IMR-90 (cell line): ENCODE measurements around the gene CNTN4. TPM values are rescaled to one million over a fixed set of nuclear protein-coding genes. Genes with fewer than 3 reads are reported as not detected.

Experiments used
- ATAC-seq: fragments of 200-7000 bp; cut with Tn5 transposase; 2 replicates; pipeline ENCODE4 v1.9.1; 2020; ENCODE audit warnings: low read depth, mild to moderate bottlenecking, moderate library complexity
- BruUV-seq: library from RNA; stranded (reverse); fragments of 400-500 nt; replicated peaks from 2 replicates; lab custom pipeline; 2021; lab: Mats Ljungman, UMichigan
- CTCF ChIA-PET: fragments of 300-600 bp; formaldehyde crosslinking; extraction: SDS; loops from one replicate; lab custom pipeline; 2021; ENCODE audit warnings: antibody characterized with exemption; lab: Yijun Ruan, JAX
- POLR2A ChIA-PET: fragments of 300-600 bp; sonication (Branson Sonifier 250); formaldehyde crosslinking; loops from one replicate; lab custom pipeline; 2022; ENCODE audit warnings: antibody characterized with exemption; ENCODE audit not compliant: unreplicated experiment; lab: Charles Lee
- DNase-seq: peaks from one replicate; pipeline ENCODE4 v3.0.0; 2013
- H2AFZ ChIP-seq: replicated peaks from 2 replicates; pipeline ENCODE3; 2013; ENCODE audit warnings: low read length, mild to moderate bottlenecking; ENCODE audit not compliant: poor library complexity
- H2AK5ac ChIP-seq: 2 replicates; pipeline ENCODE4 v1.6.1; 2013; ENCODE audit warnings: low read depth, low read length, inconsistent platforms
- H2AK9ac ChIP-seq: replicated peaks from 2 replicates; pipeline ENCODE3; 2013; ENCODE audit warnings: mild to moderate bottlenecking, low read depth, low read length, moderate library complexity; ENCODE audit not compliant: poor library complexity
- H2BK120ac ChIP-seq: 2 replicates; pipeline ENCODE4 v1.6.1; 2013; ENCODE audit warnings: low read depth, low read length, inconsistent platforms
- H2BK15ac ChIP-seq: 3 replicates; pipeline ENCODE4 v1.6.1; 2013; ENCODE audit warnings: low read depth, low read length, inconsistent platforms
- H2BK20ac ChIP-seq: 2 replicates; pipeline ENCODE4 v1.6.1; 2013; ENCODE audit warnings: low read depth, mild to moderate bottlenecking, inconsistent platforms, low read length, moderate library complexity
- H2BK5ac ChIP-seq: 2 replicates; pipeline ENCODE4 v1.6.1; 2013; ENCODE audit warnings: mild to moderate bottlenecking, low read depth, low read length, inconsistent platforms; ENCODE audit not compliant: poor library complexity, severe bottlenecking
- H3K14ac ChIP-seq: replicated peaks from 2 replicates; pipeline ENCODE4 v1.6.1; 2013; ENCODE audit warnings: low read depth, low read length, inconsistent platforms
- H3K18ac ChIP-seq: 2 replicates; pipeline ENCODE4 v1.6.1; 2013; ENCODE audit warnings: low read depth, low read length, control low read depth
- H3K23ac ChIP-seq: 2 replicates; pipeline ENCODE4 v1.6.1; 2013; ENCODE audit warnings: low read depth, low read length, inconsistent platforms
- H3K27ac ChIP-seq: 2 replicates; pipeline ENCODE4 v1.5.1; 2013; ENCODE audit warnings: mild to moderate bottlenecking, control low read depth, low read length; ENCODE audit not compliant: insufficient read depth
- H3K27me3 ChIP-seq: 2 replicates; pipeline ENCODE4 v1.6.1; 2013; ENCODE audit warnings: low read length; ENCODE audit not compliant: control insufficient read depth, insufficient read depth
- H3K36me3 ChIP-seq: 2 replicates; pipeline ENCODE4 v1.6.1; 2013; ENCODE audit warnings: low read length, mixed read lengths; ENCODE audit not compliant: control insufficient read depth, insufficient read depth
- H3K4ac ChIP-seq: 2 replicates; pipeline ENCODE4 v1.6.1; 2013; ENCODE audit warnings: low read depth, low read length, inconsistent platforms
- H3K4me1 ChIP-seq: 2 replicates; pipeline ENCODE4 v1.6.1; 2013; ENCODE audit warnings: low read length, mixed read lengths; ENCODE audit not compliant: control insufficient read depth, insufficient read depth
- H3K4me2 ChIP-seq: 2 replicates; pipeline ENCODE4 v1.6.1; 2013; ENCODE audit warnings: low read depth, mild to moderate bottlenecking, control low read depth, low read length, moderate library complexity
- H3K4me3 ChIP-seq: 2 replicates; pipeline ENCODE4 v1.5.1; 2013; ENCODE audit warnings: low read depth, mild to moderate bottlenecking, control low read depth, low read length, moderate library complexity; ENCODE audit not compliant: insufficient read depth
- H3K56ac ChIP-seq: 2 replicates; pipeline ENCODE4 v1.6.1; 2013; ENCODE audit warnings: low read length, inconsistent platforms; ENCODE audit not compliant: insufficient read depth; ENCODE audit errors: extremely low read depth
- H3K79me1 ChIP-seq, 2 experiments: 2 replicates each; pipeline ENCODE4 v1.6.1; 2013; ENCODE audit warnings: low read length in 2 of 2, inconsistent platforms in 1 of 2, low read depth in 1 of 2
- H3K9ac ChIP-seq: 2 replicates; pipeline ENCODE4 v1.6.1; 2013; ENCODE audit warnings: low read depth, low read length, control low read depth
- H3K9me1 ChIP-seq: 2 replicates; pipeline ENCODE4 v1.6.1; 2013; ENCODE audit warnings: low read length, inconsistent platforms; ENCODE audit not compliant: insufficient read depth
- H3K9me3 ChIP-seq: 2 replicates; pipeline ENCODE4 v1.6.1; 2013; ENCODE audit warnings: low read length; ENCODE audit not compliant: control insufficient read depth, insufficient read depth
- H4K20me1 ChIP-seq: 2 replicates; pipeline ENCODE4 v1.6.1; 2013; ENCODE audit warnings: low read length, inconsistent platforms; ENCODE audit not compliant: insufficient read depth
- H4K5ac ChIP-seq: 2 replicates; pipeline ENCODE4 v1.6.1; 2013; ENCODE audit warnings: mild to moderate bottlenecking, low read depth, low read length, control low read depth
- H4K8ac ChIP-seq, 2 experiments: 2 replicates each; pipeline ENCODE4 v1.6.1; 2013; ENCODE audit warnings: low read depth in 2 of 2, low read length in 2 of 2, control low read depth in 1 of 2, inconsistent platforms in 1 of 2
- H4K91ac ChIP-seq: 2 replicates; pipeline ENCODE4 v1.6.1; 2013; ENCODE audit warnings: low read depth, low read length, inconsistent platforms; ENCODE audit not compliant: insufficient read depth
- BHLHE40 ChIP-seq: fragments of 150-350 bp; IDR thresholded peaks from 2 replicates; pipeline ENCODE4 v1.6.1; 2016; ENCODE audit warnings: mild to moderate bottlenecking, low read depth, low read length
- CEBPB ChIP-seq: IDR thresholded peaks from 2 replicates; pipeline ENCODE4 v1.6.1; 2012; ENCODE audit warnings: low read depth, low read length, improper control_type of control experiment
- CTCF ChIP-seq: conservative IDR thresholded peaks from 2 replicates; pipeline ENCODE4 v1.5.1; 2012; ENCODE audit warnings: mild to moderate bottlenecking, low read depth, low read length, improper control_type of control experiment
- FOS ChIP-seq: fragments of 150-350 bp; IDR thresholded peaks from 2 replicates; pipeline ENCODE4 v1.6.1; 2016; ENCODE audit warnings: low read depth, low read length
- MAZ ChIP-seq: IDR thresholded peaks from 2 replicates; pipeline ENCODE4 v1.6.1; 2012; ENCODE audit warnings: low read depth, mild to moderate bottlenecking, low read length, improper control_type of control experiment, moderate library complexity, borderline replicate concordance
- MXI1 ChIP-seq: IDR thresholded peaks from 2 replicates; pipeline ENCODE4 v1.6.1; 2012; ENCODE audit warnings: low read depth, mild to moderate bottlenecking, low read length, moderate library complexity, borderline replicate concordance
- POLR2A ChIP-seq: IDR thresholded peaks from 2 replicates; pipeline ENCODE4 v1.6.1; 2012; ENCODE audit warnings: mild to moderate bottlenecking, low read depth, low read length
- WGBS, 2 experiments: methylation state at CpG; one replicate each; pipeline versions ENCODE4 v1.1.5 to v1.1.7; 2013; ENCODE audit warnings: missing lambda C conversion rate in 2 of 2; ENCODE audit not compliant: insufficient read length in 1 of 2; ENCODE audit errors: extremely low coverage in 2 of 2; 5-methylcytosine and 5-hydroxymethylcytosine counted together
- dilution Hi-C: fragments of 300-500 bp; cut with HindIII; formaldehyde crosslinking; loops from one replicate; pipeline ENCODE4 v1.14.3; 2018; ENCODE audit warnings: low sequenced_read_pairs; ENCODE audit not compliant: unreplicated experiment
- in situ Hi-C: fragments of 300-500 bp; cut with MboI; formaldehyde crosslinking; loops from 3 replicates; pipeline ENCODE4 v1.14.3; 2019; ENCODE audit warnings: low sequenced_read_pairs, inconsistent platforms, mixed read lengths
- intact Hi-C: fragments of 100-400 bp; cut with micrococcal nuclease; formaldehyde crosslinking; loops from 2 replicates; pipeline ENCODE4 v1.10.0; 2022
- polyA plus RNA-seq, 3 experiments: library from polyadenylated mRNA; depleted of rRNA; stranded (reverse); fragments of >200 nt; gene quantifications; 2 replicates each; pipeline ENCODE4 v1.2.3, GENCODE V29; 2012; ENCODE audit warnings: low replicate concordance in 1 of 3
- total RNA-seq: library from RNA; depleted of rRNA; stranded (reverse); fragments of >200 nt; gene quantifications from 2 replicates; pipeline ENCODE4 v1.2.3, GENCODE V29; 2012

Gene CNTN4
- total and polyA plus RNA-seq, 2 of the 4 experiments (the other 2 are of a cell fraction) = under 0.01 TPM; not detected in 1

- Histone ChIP-seq H4K20me1 (no peaks in the 10 kb centered on the region), H3K9me1 (no peaks in the 10 kb centered on the region), H3K4me1 (no peaks in the 10 kb centered on the region), H3K56ac (no peak overlapping the region), H4K8ac (no peak overlapping the region), H3K4me3 (no peak overlapping the region), H2AK9ac (no peak overlapping the region), H3K9me3 (0 out of 2 replicates have a peak, but pooled peaks cover 2% of the 10 kb centered on the region), H3K36me3 (no peaks in the 10 kb centered on the region), H2BK120ac (no peak overlapping the region), H3K27me3 (no peaks in the 10 kb centered on the region), H3K9ac (no peak overlapping the region), H3K4me2 (no peak overlapping the region), H2BK5ac (no peak overlapping the region), H2BK15ac (no peak overlapping the region), H3K14ac (no peak overlapping the region), H4K91ac (no peak overlapping the region), H2BK20ac (no peak overlapping the region), H4K5ac (no peak overlapping the region), H3K79me1 (no peaks in the 10 kb centered on the region), H3K23ac (no peak overlapping the region), H3K27ac (no peak overlapping the region), H2AK5ac (no peak overlapping the region), H2AFZ (no peak overlapping the region), H3K4ac (no peak overlapping the region), H3K18ac (no peak overlapping the region)
- in situ Hi-C loops = no loop called here
- TF ChIP-seq FOS = no peak
- TF ChIP-seq POLR2A = no peak
- TF ChIP-seq CEBPB = no peak
- no peak for TF ChIP-seq BHLHE40
- TF ChIP-seq CTCF = no peak
- TF ChIP-seq MAZ = no peak
- no peak for TF ChIP-seq MXI1
- no TSS peak for BruUV-seq
- WGBS, 2 experiments = 43% methylated on average over 1 of the region's 4 CpGs; no CpG with 5 or more reads in 1 of the 2 experiments
- intact Hi-C loops = no loop called here
- ChIA-PET POLR2A (no interaction called here), CTCF (no interaction called here)
- dilution Hi-C loops = no loop called here
- ATAC-seq = no peak
- DNase-seq = no peak
Observed at GRCh38 chr3:2686816-2687502, 588.3 kb downstream of the CNTN4 start.
